GM23338 (cell line): ENCODE data around the gene DYNC2H1. TPM values are rescaled to one million over a fixed set of nuclear protein-coding genes. Genes with fewer than 3 reads are reported as not detected.

Source experiments
- ATAC-seq: fragments of 200-7000 bp; cut with Tn5 transposase; 3 replicates; pipeline ENCODE4 v1.9.1; 2020
- DNase-seq: peaks from one replicate; pipeline ENCODE4 v3.0.0-alpha.2; 2015; ENCODE audit warnings: low spot score
- H2AFZ ChIP-seq: fragments of 200-600 bp; sonication (generic); 2 replicates; pipeline ENCODE4 v1.8.0; 2016; ENCODE audit warnings: antibody characterized with exemption, mild to moderate bottlenecking, moderate library complexity
- H3F3A ChIP-seq: fragments of 200-600 bp; sonication (generic); replicated peaks from 2 replicates; pipeline ENCODE4 v1.8.0; 2017; ENCODE audit warnings: antibody characterized with exemption, mixed run types, low read depth
- H3K27ac ChIP-seq: fragments of 200-600 bp; sonication (generic); 2 replicates; pipeline ENCODE4 v1.6.1; 2016; ENCODE audit warnings: low read depth
- H3K27me3 ChIP-seq: fragments of 200-600 bp; sonication (generic); 2 replicates; pipeline ENCODE4 v1.8.0; 2016; ENCODE audit warnings: mild to moderate bottlenecking, mixed run types, moderate library complexity; ENCODE audit not compliant: insufficient read depth
- H3K36me3 ChIP-seq: fragments of 200-600 bp; sonication (generic); 2 replicates; pipeline ENCODE4 v1.8.0; 2016; ENCODE audit warnings: mild to moderate bottlenecking; ENCODE audit not compliant: insufficient read depth
- H3K4me1 ChIP-seq: fragments of 200-600 bp; sonication (generic); 2 replicates; pipeline ENCODE4 v1.8.0; 2016; ENCODE audit warnings: mild to moderate bottlenecking, moderate library complexity; ENCODE audit not compliant: insufficient read depth
- H3K4me2 ChIP-seq: fragments of 200-600 bp; sonication (generic); 2 replicates; pipeline ENCODE4 v1.7.1; 2017; ENCODE audit warnings: mixed run types
- H3K4me3 ChIP-seq: fragments of 200-600 bp; sonication (generic); 2 replicates; pipeline ENCODE4 v1.6.1; 2016; ENCODE audit warnings: mixed run types
- H3K79me2 ChIP-seq: fragments of 200-600 bp; sonication (generic); replicated peaks from 2 replicates; pipeline ENCODE4 v1.8.0; 2017; ENCODE audit warnings: mild to moderate bottlenecking; ENCODE audit not compliant: insufficient read depth
- H3K9me2 ChIP-seq: fragments of 200-600 bp; sonication (generic); 2 replicates; pipeline ENCODE4 v1.8.0; 2017; ENCODE audit not compliant: insufficient read depth
- H4K20me1 ChIP-seq: fragments of 200-600 bp; sonication (generic); replicated peaks from 2 replicates; pipeline ENCODE4 v1.8.0; 2017; ENCODE audit warnings: mild to moderate bottlenecking; ENCODE audit not compliant: insufficient read depth
- H3K27ac Mint-ChIP-seq: 2 replicates; pipeline ENCODE4 v1.8.0; 2020; ENCODE audit warnings: inconsistent platforms, mild to moderate bottlenecking, moderate library complexity, mixed read lengths
- H3K27me3 Mint-ChIP-seq: 3 replicates; pipeline ENCODE4 v1.8.0; 2022; ENCODE audit warnings: low read depth, mild to moderate bottlenecking, moderate library complexity, mixed read lengths, inconsistent platforms; ENCODE audit not compliant: insufficient read depth, poor library complexity
- H3K36me3 Mint-ChIP-seq: 3 replicates; pipeline ENCODE4 v1.8.0; 2021; ENCODE audit warnings: low read depth, mild to moderate bottlenecking, inconsistent platforms, moderate library complexity, mixed read lengths
- H3K4me1 Mint-ChIP-seq: 3 replicates; pipeline ENCODE4 v1.8.0; 2020; ENCODE audit warnings: mild to moderate bottlenecking, inconsistent platforms, mixed read lengths
- H3K4me3 Mint-ChIP-seq: 3 replicates; pipeline ENCODE4 v1.8.0; 2021; ENCODE audit warnings: moderate library complexity, mild to moderate bottlenecking, inconsistent platforms, mixed read lengths
- H3K9me3 Mint-ChIP-seq: 3 replicates; pipeline ENCODE4 v1.8.0; 2020; ENCODE audit warnings: moderate library complexity, mild to moderate bottlenecking, inconsistent platforms, mixed read lengths
- CREB1 ChIP-seq: fragments of 250-450 bp; sonication (Bioruptor Pico); IDR thresholded peaks from 2 replicates; pipeline ENCODE4 v1.5.0; 2020; ENCODE audit warnings: low read depth, mild to moderate bottlenecking, moderate library complexity
- EZH2phosphoT487 ChIP-seq: fragments of 200-600 bp; sonication (generic); IDR thresholded peaks from one replicate; pipeline ENCODE4 v1.8.1; 2018; ENCODE audit warnings: antibody characterized with exemption; ENCODE audit not compliant: unreplicated experiment
- JUNB ChIP-seq: IDR thresholded peaks from one replicate; pipeline ENCODE4 v1.6.1; 2016; ENCODE audit warnings: antibody characterized with exemption; ENCODE audit not compliant: unreplicated experiment
- NANOG ChIP-seq: IDR thresholded peaks from 2 replicates; pipeline ENCODE4 v1.6.1; 2016; ENCODE audit warnings: antibody characterized with exemption, borderline replicate concordance
- POLR2AphosphoS5 ChIP-seq: IDR thresholded peaks from 2 replicates; pipeline ENCODE4 v1.6.1; 2016; ENCODE audit warnings: antibody characterized with exemption, low read depth
- STAT1 ChIP-seq: IDR thresholded peaks from one replicate; pipeline ENCODE4 v1.6.1; 2016; ENCODE audit warnings: antibody characterized with exemption; ENCODE audit not compliant: unreplicated experiment
- ZNF114 ChIP-seq: fragments of 250-450 bp; sonication (Bioruptor Pico); IDR thresholded peaks from 2 replicates; pipeline ENCODE4 v1.5.0; 2020; ENCODE audit warnings: mild to moderate bottlenecking, moderate library complexity
- polyA plus RNA-seq: library from polyadenylated mRNA; unstranded; fragments of >200 nt; fragmentation: Nextera tagmentation; extraction: Ambion mirVana; gene quantifications from 2 replicates; pipeline ENCODE4 v1.2.1, GENCODE V29; 2016
- total RNA-seq: library from RNA; depleted of rRNA; stranded (reverse); fragments of >200 nt; shearing (Covaris generic); gene quantifications from 2 replicates; pipeline ENCODE4 v1.2.3, GENCODE V29; 2014
- TF ChIP-seq, protein P1 (sequence below): fragments of 250-450 bp; sonication (Bioruptor Pico); IDR thresholded peaks from 2 replicates; pipeline ENCODE4 v1.5.0; 2020; ENCODE audit warnings: mild to moderate bottlenecking, moderate library complexity
- TF ChIP-seq, protein P2 (sequence below): IDR thresholded peaks from one replicate; pipeline ENCODE4 v1.6.1; 2018; ENCODE audit warnings: antibody characterized with exemption; ENCODE audit not compliant: unreplicated experiment
- TF ChIP-seq, protein P3 (sequence below): IDR thresholded peaks from 2 replicates; pipeline ENCODE4 v1.6.1; 2016; ENCODE audit warnings: antibody characterized with exemption
- TF ChIP-seq, protein P4 (sequence below), 2 experiments: fragments of 200-600 bp in 1 of 2; sonication (generic) in 1 of 2; conservative IDR thresholded peaks; 2 replicates each; pipeline versions ENCODE4 v1.5.1 to v1.6.1; 2016 to 2017; ENCODE audit warnings: antibody characterized with exemption in 2 of 2, low read depth in 2 of 2, mild to moderate bottlenecking in 2 of 2, moderate library complexity in 1 of 2

The DYNC2H1 gene
- total and polyA plus RNA-seq, 2 experiments from 2014 or later = 19.3 to 22.5 TPM

DNA sequence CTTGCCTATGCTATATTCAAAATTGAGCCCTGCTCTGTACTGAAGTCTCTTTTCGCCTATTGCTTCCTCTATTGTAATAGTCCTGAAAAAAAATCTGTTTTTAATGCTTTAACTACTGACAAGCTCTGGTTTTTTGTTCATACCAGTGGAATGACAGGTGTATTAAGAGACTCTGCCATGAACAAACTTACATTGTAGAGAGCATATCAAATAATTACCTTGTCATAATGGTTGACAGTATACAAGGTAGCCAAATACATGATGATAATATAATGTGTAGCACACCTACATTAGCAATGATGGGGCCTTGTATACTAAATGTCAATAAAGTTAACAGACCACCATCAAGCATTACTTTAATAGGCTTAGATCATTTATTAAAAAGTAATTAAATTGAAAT, 175.0 kb downstream of the DYNC2H1 start:
- no peak overlapping the region for H2AFZ ChIP-seq
- Mint-ChIP-seq H3K4me1 (peaks cover 17% of the 10 kb centered on the region), H3K27me3 (no peaks in the 10 kb centered on the region), H3K9me3 (no peaks in the 10 kb centered on the region), H3K27ac (no peak overlapping the region), H3K36me3 (peaks cover 5% of the 10 kb centered on the region; the same call in 2 of the 3 replicates), H3K4me3 (no peak overlapping the region)
- no peaks in the 10 kb centered on the region for H4K20me1 ChIP-seq
- H3K27me3 ChIP-seq = no peaks in the 10 kb centered on the region
- H3K79me2 ChIP-seq = no peaks in the 10 kb centered on the region
- no peaks in the 10 kb centered on the region for H3K9me2 ChIP-seq
- H3K4me2 ChIP-seq = no peak overlapping the region
- ATAC-seq (no peak), DNase-seq (no peak)
- no peak for TF ChIP-seq STAT1
- no peak for TF ChIP-seq ZNF114 (CRISPR knock-in tag)
- TF ChIP-seq EZH2phosphoT487 = no peak
- no peak for TF ChIP-seq POLR2AphosphoS5
- TF ChIP-seq CREB1 (CRISPR knock-in tag) = no peak
- TF ChIP-seq NANOG = no peak
- TF ChIP-seq, protein P1, sequence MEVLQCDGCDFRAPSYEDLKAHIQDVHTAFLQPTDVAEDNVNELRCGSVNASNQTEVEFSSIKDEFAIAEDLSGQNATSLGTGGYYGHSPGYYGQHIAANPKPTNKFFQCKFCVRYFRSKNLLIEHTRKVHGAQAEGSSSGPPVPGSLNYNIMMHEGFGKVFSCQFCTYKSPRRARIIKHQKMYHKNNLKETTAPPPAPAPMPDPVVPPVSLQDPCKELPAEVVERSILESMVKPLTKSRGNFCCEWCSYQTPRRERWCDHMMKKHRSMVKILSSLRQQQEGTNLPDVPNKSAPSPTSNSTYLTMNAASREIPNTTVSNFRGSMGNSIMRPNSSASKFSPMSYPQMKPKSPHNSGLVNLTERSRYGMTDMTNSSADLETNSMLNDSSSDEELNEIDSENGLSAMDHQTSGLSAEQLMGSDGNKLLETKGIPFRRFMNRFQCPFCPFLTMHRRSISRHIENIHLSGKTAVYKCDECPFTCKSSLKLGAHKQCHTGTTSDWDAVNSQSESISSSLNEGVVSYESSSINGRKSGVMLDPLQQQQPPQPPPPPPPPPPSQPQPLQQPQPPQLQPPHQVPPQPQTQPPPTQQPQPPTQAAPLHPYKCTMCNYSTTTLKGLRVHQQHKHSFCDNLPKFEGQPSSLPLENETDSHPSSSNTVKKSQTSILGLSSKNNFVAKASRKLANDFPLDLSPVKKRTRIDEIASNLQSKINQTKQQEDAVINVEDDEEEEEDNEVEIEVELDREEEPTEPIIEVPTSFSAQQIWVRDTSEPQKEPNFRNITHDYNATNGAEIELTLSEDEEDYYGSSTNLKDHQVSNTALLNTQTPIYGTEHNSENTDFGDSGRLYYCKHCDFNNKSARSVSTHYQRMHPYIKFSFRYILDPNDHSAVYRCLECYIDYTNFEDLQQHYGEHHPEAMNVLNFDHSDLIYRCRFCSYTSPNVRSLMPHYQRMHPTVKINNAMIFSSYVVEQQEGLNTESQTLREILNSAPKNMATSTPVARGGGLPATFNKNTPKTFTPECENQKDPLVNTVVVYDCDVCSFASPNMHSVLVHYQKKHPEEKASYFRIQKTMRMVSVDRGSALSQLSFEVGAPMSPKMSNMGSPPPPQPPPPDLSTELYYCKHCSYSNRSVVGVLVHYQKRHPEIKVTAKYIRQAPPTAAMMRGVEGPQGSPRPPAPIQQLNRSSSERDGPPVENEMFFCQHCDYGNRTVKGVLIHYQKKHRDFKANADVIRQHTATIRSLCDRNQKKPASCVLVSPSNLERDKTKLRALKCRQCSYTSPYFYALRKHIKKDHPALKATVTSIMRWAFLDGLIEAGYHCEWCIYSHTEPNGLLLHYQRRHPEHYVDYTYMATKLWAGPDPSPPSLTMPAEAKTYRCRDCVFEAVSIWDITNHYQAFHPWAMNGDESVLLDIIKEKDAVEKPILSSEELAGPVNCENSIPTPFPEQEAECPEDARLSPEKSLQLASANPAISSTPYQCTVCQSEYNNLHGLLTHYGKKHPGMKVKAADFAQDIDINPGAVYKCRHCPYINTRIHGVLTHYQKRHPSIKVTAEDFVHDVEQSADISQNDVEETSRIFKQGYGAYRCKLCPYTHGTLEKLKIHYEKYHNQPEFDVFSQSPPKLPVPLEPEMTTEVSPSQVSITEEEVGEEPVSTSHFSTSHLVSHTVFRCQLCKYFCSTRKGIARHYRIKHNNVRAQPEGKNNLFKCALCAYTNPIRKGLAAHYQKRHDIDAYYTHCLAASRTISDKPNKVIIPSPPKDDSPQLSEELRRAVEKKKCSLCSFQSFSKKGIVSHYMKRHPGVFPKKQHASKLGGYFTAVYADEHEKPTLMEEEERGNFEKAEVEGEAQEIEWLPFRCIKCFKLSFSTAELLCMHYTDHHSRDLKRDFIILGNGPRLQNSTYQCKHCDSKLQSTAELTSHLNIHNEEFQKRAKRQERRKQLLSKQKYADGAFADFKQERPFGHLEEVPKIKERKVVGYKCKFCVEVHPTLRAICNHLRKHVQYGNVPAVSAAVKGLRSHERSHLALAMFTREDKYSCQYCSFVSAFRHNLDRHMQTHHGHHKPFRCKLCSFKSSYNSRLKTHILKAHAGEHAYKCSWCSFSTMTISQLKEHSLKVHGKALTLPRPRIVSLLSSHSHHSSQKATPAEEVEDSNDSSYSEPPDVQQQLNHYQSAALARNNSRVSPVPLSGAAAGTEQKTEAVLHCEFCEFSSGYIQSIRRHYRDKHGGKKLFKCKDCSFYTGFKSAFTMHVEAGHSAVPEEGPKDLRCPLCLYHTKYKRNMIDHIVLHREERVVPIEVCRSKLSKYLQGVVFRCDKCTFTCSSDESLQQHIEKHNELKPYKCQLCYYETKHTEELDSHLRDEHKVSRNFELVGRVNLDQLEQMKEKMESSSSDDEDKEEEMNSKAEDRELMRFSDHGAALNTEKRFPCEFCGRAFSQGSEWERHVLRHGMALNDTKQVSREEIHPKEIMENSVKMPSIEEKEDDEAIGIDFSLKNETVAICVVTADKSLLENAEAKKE (CRISPR knock-in tag) = no peak
- TF ChIP-seq, protein P2, sequence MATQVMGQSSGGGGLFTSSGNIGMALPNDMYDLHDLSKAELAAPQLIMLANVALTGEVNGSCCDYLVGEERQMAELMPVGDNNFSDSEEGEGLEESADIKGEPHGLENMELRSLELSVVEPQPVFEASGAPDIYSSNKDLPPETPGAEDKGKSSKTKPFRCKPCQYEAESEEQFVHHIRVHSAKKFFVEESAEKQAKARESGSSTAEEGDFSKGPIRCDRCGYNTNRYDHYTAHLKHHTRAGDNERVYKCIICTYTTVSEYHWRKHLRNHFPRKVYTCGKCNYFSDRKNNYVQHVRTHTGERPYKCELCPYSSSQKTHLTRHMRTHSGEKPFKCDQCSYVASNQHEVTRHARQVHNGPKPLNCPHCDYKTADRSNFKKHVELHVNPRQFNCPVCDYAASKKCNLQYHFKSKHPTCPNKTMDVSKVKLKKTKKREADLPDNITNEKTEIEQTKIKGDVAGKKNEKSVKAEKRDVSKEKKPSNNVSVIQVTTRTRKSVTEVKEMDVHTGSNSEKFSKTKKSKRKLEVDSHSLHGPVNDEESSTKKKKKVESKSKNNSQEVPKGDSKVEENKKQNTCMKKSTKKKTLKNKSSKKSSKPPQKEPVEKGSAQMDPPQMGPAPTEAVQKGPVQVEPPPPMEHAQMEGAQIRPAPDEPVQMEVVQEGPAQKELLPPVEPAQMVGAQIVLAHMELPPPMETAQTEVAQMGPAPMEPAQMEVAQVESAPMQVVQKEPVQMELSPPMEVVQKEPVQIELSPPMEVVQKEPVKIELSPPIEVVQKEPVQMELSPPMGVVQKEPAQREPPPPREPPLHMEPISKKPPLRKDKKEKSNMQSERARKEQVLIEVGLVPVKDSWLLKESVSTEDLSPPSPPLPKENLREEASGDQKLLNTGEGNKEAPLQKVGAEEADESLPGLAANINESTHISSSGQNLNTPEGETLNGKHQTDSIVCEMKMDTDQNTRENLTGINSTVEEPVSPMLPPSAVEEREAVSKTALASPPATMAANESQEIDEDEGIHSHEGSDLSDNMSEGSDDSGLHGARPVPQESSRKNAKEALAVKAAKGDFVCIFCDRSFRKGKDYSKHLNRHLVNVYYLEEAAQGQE = no peak
- TF ChIP-seq, protein P3, sequence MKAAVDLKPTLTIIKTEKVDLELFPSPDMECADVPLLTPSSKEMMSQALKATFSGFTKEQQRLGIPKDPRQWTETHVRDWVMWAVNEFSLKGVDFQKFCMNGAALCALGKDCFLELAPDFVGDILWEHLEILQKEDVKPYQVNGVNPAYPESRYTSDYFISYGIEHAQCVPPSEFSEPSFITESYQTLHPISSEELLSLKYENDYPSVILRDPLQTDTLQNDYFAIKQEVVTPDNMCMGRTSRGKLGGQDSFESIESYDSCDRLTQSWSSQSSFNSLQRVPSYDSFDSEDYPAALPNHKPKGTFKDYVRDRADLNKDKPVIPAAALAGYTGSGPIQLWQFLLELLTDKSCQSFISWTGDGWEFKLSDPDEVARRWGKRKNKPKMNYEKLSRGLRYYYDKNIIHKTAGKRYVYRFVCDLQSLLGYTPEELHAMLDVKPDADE = no peak
- TF ChIP-seq JUNB = no peak
- TF ChIP-seq, protein P4, sequence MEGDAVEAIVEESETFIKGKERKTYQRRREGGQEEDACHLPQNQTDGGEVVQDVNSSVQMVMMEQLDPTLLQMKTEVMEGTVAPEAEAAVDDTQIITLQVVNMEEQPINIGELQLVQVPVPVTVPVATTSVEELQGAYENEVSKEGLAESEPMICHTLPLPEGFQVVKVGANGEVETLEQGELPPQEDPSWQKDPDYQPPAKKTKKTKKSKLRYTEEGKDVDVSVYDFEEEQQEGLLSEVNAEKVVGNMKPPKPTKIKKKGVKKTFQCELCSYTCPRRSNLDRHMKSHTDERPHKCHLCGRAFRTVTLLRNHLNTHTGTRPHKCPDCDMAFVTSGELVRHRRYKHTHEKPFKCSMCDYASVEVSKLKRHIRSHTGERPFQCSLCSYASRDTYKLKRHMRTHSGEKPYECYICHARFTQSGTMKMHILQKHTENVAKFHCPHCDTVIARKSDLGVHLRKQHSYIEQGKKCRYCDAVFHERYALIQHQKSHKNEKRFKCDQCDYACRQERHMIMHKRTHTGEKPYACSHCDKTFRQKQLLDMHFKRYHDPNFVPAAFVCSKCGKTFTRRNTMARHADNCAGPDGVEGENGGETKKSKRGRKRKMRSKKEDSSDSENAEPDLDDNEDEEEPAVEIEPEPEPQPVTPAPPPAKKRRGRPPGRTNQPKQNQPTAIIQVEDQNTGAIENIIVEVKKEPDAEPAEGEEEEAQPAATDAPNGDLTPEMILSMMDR (conservative IDR thresholded peaks at IDR 0.05; ENCODE audit: low read depth in 2 of 2) = no peak
- H3K36me3 ChIP-seq = no peaks in the 10 kb centered on the region
- H3K27ac ChIP-seq = no peak overlapping the region
- H3K4me1 ChIP-seq = 0 out of 2 replicates have a peak, but pooled peaks cover 8% of the 10 kb centered on the region
- no peaks in the 10 kb centered on the region for H3F3A ChIP-seq
- no peak overlapping the region for H3K4me3 ChIP-seq
